DOHH2 (cell line): Measurements from ENCODE around the gene KRT17.

Experiments
- H3F3A ChIP-seq: fragments of 200-600 bp; sonication (generic), shearing (Covaris generic); 2 replicates; pipeline ENCODE4 v1.6.0; 2016; ENCODE audit warnings: antibody characterized with exemption, mild to moderate bottlenecking; ENCODE audit not compliant: control insufficient read depth, insufficient read depth
- H3K27ac ChIP-seq: fragments of 200-600 bp; sonication (generic); 2 replicates; pipeline ENCODE4 v1.5.1; 2014; ENCODE audit warnings: low read depth, mild to moderate bottlenecking, low read length, moderate library complexity
- H3K27me3 ChIP-seq: fragments of 200-600 bp; sonication (generic); 2 replicates; pipeline ENCODE4 v1.6.1; 2014; ENCODE audit warnings: mild to moderate bottlenecking, low read length, mixed read lengths; ENCODE audit not compliant: control insufficient read depth
- H3K36me3 ChIP-seq: fragments of 200-600 bp; sonication (generic); 2 replicates; pipeline ENCODE4 v1.6.1; 2014; ENCODE audit warnings: mild to moderate bottlenecking, low read length, moderate library complexity, mixed read lengths; ENCODE audit not compliant: control insufficient read depth
- H3K4me1 ChIP-seq: fragments of 200-600 bp; sonication (generic); 2 replicates; pipeline ENCODE4 v1.6.1; 2014; ENCODE audit warnings: mild to moderate bottlenecking, low read length, mixed read lengths; ENCODE audit not compliant: control insufficient read depth
- H3K4me2 ChIP-seq: fragments of 200-600 bp; sonication (generic); 2 replicates; pipeline ENCODE4 v1.6.0; 2014; ENCODE audit warnings: mild to moderate bottlenecking, low read length, moderate library complexity
- H3K4me3 ChIP-seq: fragments of 200-600 bp; sonication (generic); 2 replicates; pipeline ENCODE4 v1.5.1; 2014; ENCODE audit warnings: mild to moderate bottlenecking, low read length, mixed read lengths
- H3K79me2 ChIP-seq: fragments of 200-600 bp; sonication (generic); 2 replicates; pipeline ENCODE4 v1.6.1; 2014; ENCODE audit warnings: mild to moderate bottlenecking, low read length, mixed read lengths; ENCODE audit not compliant: control insufficient read depth
- H3K9me2 ChIP-seq: fragments of 200-600 bp; sonication (generic); replicated peaks from 2 replicates; pipeline ENCODE4 v1.6.1; 2014; ENCODE audit warnings: mild to moderate bottlenecking, low read length, mixed read lengths; ENCODE audit not compliant: control insufficient read depth
- H3K9me3 ChIP-seq: fragments of 200-600 bp; sonication (generic); 2 replicates; pipeline ENCODE4 v1.6.1; 2014; ENCODE audit warnings: antibody characterized with exemption, low read length, mixed read lengths; ENCODE audit not compliant: control insufficient read depth, insufficient read depth
- H4K20me1 ChIP-seq: fragments of 200-600 bp; sonication (generic); 2 replicates; pipeline ENCODE4 v1.6.0; 2014; ENCODE audit warnings: low read depth, mild to moderate bottlenecking, antibody characterized with exemption, low read length, moderate library complexity; ENCODE audit not compliant: control insufficient read depth, insufficient read depth
- EZH2phosphoT487 ChIP-seq: fragments of 200-600 bp; sonication (generic); IDR thresholded peaks from 2 replicates; pipeline ENCODE4 v1.6.1; 2017; ENCODE audit warnings: borderline replicate concordance, mild to moderate bottlenecking, antibody characterized with exemption, low read length, moderate library complexity, mixed read lengths
- TF ChIP-seq, protein P1 (sequence below): fragments of 200-600 bp; sonication (generic); IDR thresholded peaks from one replicate; pipeline ENCODE4 v1.5.1; 2014; ENCODE audit warnings: antibody characterized with exemption, mild to moderate bottlenecking, low read depth, low read length; ENCODE audit not compliant: poor library complexity, severe bottlenecking

KRT17 gene

GRCh38 chr17:41664587-41665565 is 40.5 kb upstream of the KRT17 start:
- H3K4me3 ChIP-seq = peak overlapping the region; percentile 72
- no peaks in the 10 kb centered on the region for H3K9me3 ChIP-seq
- H3K9me2 ChIP-seq = no peaks in the 10 kb centered on the region
- H3F3A ChIP-seq = no peaks in the 10 kb centered on the region; the same call in 1 of the 2 replicates
- no peaks in the 10 kb centered on the region for H3K27me3 ChIP-seq
- peak overlapping the region; percentile 77 for H3K4me2 ChIP-seq
- H3K4me1 ChIP-seq = peaks cover 35% of the 10 kb centered on the region
- no peaks in the 10 kb centered on the region for H4K20me1 ChIP-seq
- TF ChIP-seq EZH2phosphoT487 = no peak
- TF ChIP-seq, protein P1, sequence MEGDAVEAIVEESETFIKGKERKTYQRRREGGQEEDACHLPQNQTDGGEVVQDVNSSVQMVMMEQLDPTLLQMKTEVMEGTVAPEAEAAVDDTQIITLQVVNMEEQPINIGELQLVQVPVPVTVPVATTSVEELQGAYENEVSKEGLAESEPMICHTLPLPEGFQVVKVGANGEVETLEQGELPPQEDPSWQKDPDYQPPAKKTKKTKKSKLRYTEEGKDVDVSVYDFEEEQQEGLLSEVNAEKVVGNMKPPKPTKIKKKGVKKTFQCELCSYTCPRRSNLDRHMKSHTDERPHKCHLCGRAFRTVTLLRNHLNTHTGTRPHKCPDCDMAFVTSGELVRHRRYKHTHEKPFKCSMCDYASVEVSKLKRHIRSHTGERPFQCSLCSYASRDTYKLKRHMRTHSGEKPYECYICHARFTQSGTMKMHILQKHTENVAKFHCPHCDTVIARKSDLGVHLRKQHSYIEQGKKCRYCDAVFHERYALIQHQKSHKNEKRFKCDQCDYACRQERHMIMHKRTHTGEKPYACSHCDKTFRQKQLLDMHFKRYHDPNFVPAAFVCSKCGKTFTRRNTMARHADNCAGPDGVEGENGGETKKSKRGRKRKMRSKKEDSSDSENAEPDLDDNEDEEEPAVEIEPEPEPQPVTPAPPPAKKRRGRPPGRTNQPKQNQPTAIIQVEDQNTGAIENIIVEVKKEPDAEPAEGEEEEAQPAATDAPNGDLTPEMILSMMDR = no peak
- H3K36me3 ChIP-seq = no peaks in the 10 kb centered on the region
- no peaks in the 10 kb centered on the region for H3K79me2 ChIP-seq
- no peak overlapping the region for H3K27ac ChIP-seq

DNA sequence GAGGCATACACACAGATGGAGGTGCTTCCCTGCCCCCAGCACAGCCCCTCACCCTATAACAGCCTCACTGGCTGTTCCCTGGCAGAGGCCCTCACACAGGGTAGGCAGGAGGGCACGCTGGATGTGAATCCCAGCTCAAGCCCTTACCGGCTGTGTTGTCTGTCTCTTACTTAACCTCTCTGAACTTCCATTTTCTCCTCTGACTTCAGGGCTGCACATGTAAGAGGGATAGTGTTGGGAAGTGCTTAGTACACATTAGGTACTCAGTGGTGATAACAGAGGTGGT is 39.7 kb upstream of the KRT17 start:
- Histone ChIP-seq H3K4me3 (no peak overlapping the region), H3K27me3 (no peaks in the 10 kb centered on the region), H3F3A (no peaks in the 10 kb centered on the region; the same call in 1 of the 2 replicates), H3K9me2 (no peaks in the 10 kb centered on the region), H3K9me3 (no peaks in the 10 kb centered on the region), H3K27ac (no peak overlapping the region), H4K20me1 (no peaks in the 10 kb centered on the region), H3K36me3 (no peaks in the 10 kb centered on the region), H3K4me2 (no peak overlapping the region), H3K79me2 (no peaks in the 10 kb centered on the region), H3K4me1 (peaks cover 35% of the 10 kb centered on the region)
- no peak for TF ChIP-seq EZH2phosphoT487
- TF ChIP-seq, protein P1 = no peak

DNA sequence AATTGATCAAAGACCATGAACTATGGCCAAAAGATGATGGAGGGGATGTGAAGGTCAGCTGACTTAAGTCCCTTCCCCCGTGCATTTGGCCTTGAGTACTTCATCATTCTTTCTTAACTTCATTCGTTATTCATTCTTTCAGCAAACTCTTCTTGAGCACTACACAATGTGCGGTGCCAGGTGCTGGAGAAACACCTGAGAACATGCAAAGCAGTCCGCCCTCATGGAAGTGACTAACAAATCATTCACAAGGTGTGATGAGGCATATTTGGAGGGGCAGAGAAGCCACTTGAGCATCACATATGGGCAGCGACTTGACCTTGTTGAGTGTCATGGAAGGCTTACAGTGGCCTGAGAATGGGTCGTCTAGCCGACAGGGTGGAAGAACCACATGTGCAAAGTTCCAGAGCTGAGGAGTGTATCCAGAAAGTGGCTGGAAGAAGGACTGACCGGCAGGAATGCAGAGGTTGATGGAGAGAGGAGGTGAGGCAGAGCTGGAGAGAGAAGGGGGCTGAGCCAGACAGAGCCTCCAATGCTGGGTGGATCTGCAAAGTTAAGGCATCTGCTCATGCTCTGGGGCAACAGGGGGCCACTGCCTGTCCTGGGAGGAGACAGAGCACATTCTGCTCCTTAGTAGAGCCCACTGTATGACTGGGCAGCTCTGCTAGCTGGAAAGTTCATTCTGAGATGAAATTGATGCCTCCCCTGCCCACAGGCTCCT is 39.2 kb upstream of the KRT17 start:
- H3K79me2 ChIP-seq = no peaks in the 10 kb centered on the region
- no peaks in the 10 kb centered on the region for H3K9me3 ChIP-seq
- no peak overlapping the region for H3K27ac ChIP-seq
- H3K36me3 ChIP-seq = no peaks in the 10 kb centered on the region
- H3K4me1 ChIP-seq = peaks cover 35% of the 10 kb centered on the region
- no peak overlapping the region for H3K4me3 ChIP-seq
- no peak for TF ChIP-seq EZH2phosphoT487
- TF ChIP-seq, protein P1 = no peak
- H3K4me2 ChIP-seq = no peak overlapping the region
- H3F3A ChIP-seq = no peaks in the 10 kb centered on the region; the same call in 1 of the 2 replicates
- no peaks in the 10 kb centered on the region for H3K27me3 ChIP-seq
- no peaks in the 10 kb centered on the region for H3K9me2 ChIP-seq
- no peaks in the 10 kb centered on the region for H4K20me1 ChIP-seq
